Glutamatergic neuron (in vitro differentiated cells): ENCODE results near the gene GLMP. TPM values are rescaled to one million over a fixed set of nuclear protein-coding genes. Genes with fewer than 3 reads are reported as not detected.

Source experiments
- DNase-seq: peaks from one replicate; pipeline ENCODE4 v3.0.0; 2022
- H3K27ac Mint-ChIP-seq: one replicate; pipeline ENCODE4 v1.8.0; 2020; ENCODE audit warnings: mild to moderate bottlenecking, mixed read lengths, inconsistent platforms; ENCODE audit not compliant: unreplicated experiment
- H3K27me3 Mint-ChIP-seq: one replicate; pipeline ENCODE4 v1.8.0; 2020; ENCODE audit warnings: mild to moderate bottlenecking, moderate library complexity, mixed read lengths, inconsistent platforms; ENCODE audit not compliant: unreplicated experiment
- H3K36me3 Mint-ChIP-seq: one replicate; pipeline ENCODE4 v1.8.0; 2020; ENCODE audit warnings: mild to moderate bottlenecking, mixed read lengths, inconsistent platforms; ENCODE audit not compliant: unreplicated experiment
- H3K4me1 Mint-ChIP-seq: one replicate; pipeline ENCODE4 v1.8.0; 2020; ENCODE audit warnings: mild to moderate bottlenecking, low read depth, mixed read lengths, inconsistent platforms; ENCODE audit not compliant: unreplicated experiment
- H3K4me3 Mint-ChIP-seq: one replicate; pipeline ENCODE4 v1.8.0; 2020; ENCODE audit warnings: mild to moderate bottlenecking, mixed read lengths, inconsistent platforms; ENCODE audit not compliant: unreplicated experiment
- H3K9me3 Mint-ChIP-seq: one replicate; pipeline ENCODE4 v1.8.0; 2020; ENCODE audit warnings: mild to moderate bottlenecking, moderate library complexity, mixed read lengths, inconsistent platforms; ENCODE audit not compliant: unreplicated experiment
- total RNA-seq: library from RNA; stranded (reverse); fragmentation: NEBNext Ultra II Directional; extraction: Animal tissue kit (Norgen Biotek cat#: 25700); gene quantifications from one replicate; pipeline ENCODE4 v1.2.1, GENCODE V29; 2021; ENCODE audit not compliant: unreplicated experiment
- TF ChIP-seq, protein P1 (sequence below): fragments of 200-600 bp; sonication (generic); IDR thresholded peaks from one replicate; pipeline ENCODE4 v1.5.0; 2021; ENCODE audit not compliant: partially characterized antibody, unreplicated experiment

Gene GLMP
- total RNA-seq, 1 donor from 2014 or later = 35.4 TPM

DNA sequence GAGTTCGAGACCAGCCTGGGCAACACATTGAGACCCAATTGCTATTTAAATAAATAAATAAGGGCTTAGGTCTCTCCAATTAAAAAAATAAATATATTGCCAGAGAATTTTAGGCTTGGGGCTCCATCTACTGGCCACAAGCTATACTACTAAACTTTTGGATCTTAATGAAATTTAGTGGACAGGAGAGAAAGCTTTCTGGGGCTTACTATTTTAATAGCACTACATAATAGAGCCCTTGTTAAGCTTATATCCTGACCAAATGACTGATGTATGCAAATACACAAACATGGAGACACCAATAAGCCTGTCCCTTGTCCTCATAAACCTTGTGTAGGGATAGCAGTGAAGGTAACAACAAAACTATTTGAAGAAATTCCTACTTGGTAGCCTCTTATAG, 24.2 kb upstream of the GLMP start:
- H3K4me1 Mint-ChIP-seq = no peaks in the 10 kb centered on the region
- H3K4me3 Mint-ChIP-seq = no peak overlapping the region
- H3K9me3 Mint-ChIP-seq = no peaks in the 10 kb centered on the region
- no peaks in the 10 kb centered on the region for H3K36me3 Mint-ChIP-seq
- DNase-seq = no peak
- H3K27me3 Mint-ChIP-seq = no peaks in the 10 kb centered on the region
- no peak overlapping the region for H3K27ac Mint-ChIP-seq
- TF ChIP-seq, protein P1, sequence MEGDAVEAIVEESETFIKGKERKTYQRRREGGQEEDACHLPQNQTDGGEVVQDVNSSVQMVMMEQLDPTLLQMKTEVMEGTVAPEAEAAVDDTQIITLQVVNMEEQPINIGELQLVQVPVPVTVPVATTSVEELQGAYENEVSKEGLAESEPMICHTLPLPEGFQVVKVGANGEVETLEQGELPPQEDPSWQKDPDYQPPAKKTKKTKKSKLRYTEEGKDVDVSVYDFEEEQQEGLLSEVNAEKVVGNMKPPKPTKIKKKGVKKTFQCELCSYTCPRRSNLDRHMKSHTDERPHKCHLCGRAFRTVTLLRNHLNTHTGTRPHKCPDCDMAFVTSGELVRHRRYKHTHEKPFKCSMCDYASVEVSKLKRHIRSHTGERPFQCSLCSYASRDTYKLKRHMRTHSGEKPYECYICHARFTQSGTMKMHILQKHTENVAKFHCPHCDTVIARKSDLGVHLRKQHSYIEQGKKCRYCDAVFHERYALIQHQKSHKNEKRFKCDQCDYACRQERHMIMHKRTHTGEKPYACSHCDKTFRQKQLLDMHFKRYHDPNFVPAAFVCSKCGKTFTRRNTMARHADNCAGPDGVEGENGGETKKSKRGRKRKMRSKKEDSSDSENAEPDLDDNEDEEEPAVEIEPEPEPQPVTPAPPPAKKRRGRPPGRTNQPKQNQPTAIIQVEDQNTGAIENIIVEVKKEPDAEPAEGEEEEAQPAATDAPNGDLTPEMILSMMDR = peak; percentile 54

DNA sequence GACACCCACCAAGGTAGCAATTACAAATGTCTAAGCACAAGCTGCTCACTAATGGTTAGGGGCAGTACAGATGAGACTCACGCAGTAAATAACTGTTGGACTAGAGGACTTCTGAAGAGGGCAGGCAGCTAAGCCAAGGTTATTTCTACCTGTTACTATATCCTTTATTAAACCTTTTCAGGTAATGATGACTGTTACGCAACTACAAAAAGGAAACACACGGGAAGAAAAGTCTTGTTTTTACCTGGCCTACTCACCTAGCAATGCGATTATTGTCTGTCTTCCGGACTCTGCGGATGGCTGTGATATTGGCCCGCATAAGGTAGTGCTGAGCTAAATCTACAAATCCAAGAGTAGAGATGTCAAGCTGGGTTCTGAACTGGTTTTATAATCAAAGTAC, 21.4 kb upstream of the GLMP start:
- TF ChIP-seq, protein P1 = no peak
- H3K9me3 Mint-ChIP-seq = peaks cover 3% of the 10 kb centered on the region
- H3K27me3 Mint-ChIP-seq = no peaks in the 10 kb centered on the region
- H3K27ac Mint-ChIP-seq = no peak overlapping the region
- no peak for DNase-seq
- H3K36me3 Mint-ChIP-seq = no peaks in the 10 kb centered on the region
- H3K4me1 Mint-ChIP-seq = no peaks in the 10 kb centered on the region
- no peak overlapping the region for H3K4me3 Mint-ChIP-seq

DNA sequence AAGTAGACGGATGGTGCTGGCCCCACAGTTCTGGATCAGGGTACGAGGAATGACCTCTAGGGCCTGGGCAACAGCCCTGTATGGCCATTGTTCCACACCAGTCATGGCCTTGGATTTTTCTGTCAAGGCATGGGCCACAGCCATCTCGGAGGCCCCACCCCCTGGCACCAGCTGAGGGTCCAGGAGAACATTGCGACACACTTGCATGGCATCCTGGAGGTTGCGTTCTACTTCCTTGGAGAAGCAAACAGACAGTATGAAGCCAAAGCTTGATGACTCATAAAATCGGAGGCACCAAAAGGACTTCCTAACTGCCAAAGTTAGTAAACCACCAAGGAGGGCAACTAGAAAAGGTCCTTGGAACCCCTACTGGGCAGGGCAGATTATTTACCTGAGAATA, 15.5 kb upstream of the GLMP start:
- H3K27me3 Mint-ChIP-seq = peaks cover 3% of the 10 kb centered on the region
- H3K36me3 Mint-ChIP-seq = no peaks in the 10 kb centered on the region
- H3K4me1 Mint-ChIP-seq = no peaks in the 10 kb centered on the region
- TF ChIP-seq, protein P1 = no peak
- H3K9me3 Mint-ChIP-seq = peaks cover 3% of the 10 kb centered on the region
- DNase-seq = no peak
- H3K4me3 Mint-ChIP-seq = no peak overlapping the region
- no peak overlapping the region for H3K27ac Mint-ChIP-seq

DNA sequence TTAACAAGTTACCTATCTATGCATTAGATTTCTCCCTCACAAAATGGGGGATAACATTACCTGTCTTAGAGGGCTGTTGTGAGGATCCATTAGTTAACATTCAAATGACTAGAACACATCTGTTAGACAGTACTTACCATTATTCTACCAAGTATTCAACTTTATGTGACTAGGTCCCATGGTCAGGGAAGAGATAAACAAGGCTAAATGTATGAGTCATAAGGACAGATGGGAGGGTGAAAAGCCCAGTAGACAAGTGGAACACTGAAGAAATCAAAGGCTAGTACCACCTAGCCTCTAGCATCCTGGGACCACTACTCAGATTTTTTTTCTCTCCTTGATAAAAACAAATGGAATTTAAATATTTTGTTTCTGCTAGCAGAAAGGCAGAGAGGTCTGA, 12.6 kb upstream of the GLMP start:
- no peaks in the 10 kb centered on the region for H3K9me3 Mint-ChIP-seq
- TF ChIP-seq, protein P1 = no peak
- no peaks in the 10 kb centered on the region for H3K4me1 Mint-ChIP-seq
- DNase-seq = no peak
- H3K27me3 Mint-ChIP-seq = peaks cover 3% of the 10 kb centered on the region
- H3K36me3 Mint-ChIP-seq = no peaks in the 10 kb centered on the region
- H3K27ac Mint-ChIP-seq = no peak overlapping the region
- H3K4me3 Mint-ChIP-seq = no peak overlapping the region

DNA sequence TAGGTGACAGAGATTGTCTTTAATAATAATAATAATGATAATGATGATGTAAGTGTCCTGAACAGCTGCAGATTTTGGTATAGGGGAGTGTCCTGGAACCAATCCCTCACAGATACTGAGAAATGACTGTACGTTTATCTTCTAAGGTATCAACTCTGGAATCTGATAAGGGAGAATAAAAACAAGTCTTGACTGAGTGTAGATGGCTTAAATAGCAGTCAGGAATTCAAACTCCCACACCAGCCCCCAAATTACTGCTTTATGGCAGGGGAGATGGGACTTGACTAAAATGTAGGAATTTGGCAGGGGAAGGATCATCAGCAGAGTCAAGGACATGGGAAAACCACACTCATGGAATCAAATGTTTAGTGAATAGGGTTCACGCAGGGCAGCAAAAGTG, 9.7 kb upstream of the GLMP start:
- H3K27ac Mint-ChIP-seq = no peak overlapping the region
- H3K4me3 Mint-ChIP-seq = no peak overlapping the region

More for the DNA sequence above, 9.7 kb upstream of the GLMP start:
- Mint-ChIP-seq H3K27me3 (peaks cover 3% of the 10 kb centered on the region), H3K9me3 (peaks cover under 1% of the 10 kb centered on the region), H3K36me3 (no peaks in the 10 kb centered on the region), H3K4me1 (no peaks in the 10 kb centered on the region)
- TF ChIP-seq, protein P1 = no peak
- no peak for DNase-seq
